ENCODE measurements around the gene NOL4L. TPM values are rescaled to one million over a fixed set of nuclear protein-coding genes. Genes with fewer than 3 reads are reported as not detected.

NOL4L gene
- total RNA-seq, 1 experiment from 2014 or later = 23.8 TPM

- DNase-seq (ENCODE audit: low read depth) = no peak
These were observed 97.8 kb downstream of the NOL4L start for GRCh38 chr20:32487381-32487780.

- no peak for DNase-seq (ENCODE audit: low read depth)
These were observed 99.2 kb downstream of the NOL4L start for GRCh38 chr20:32485770-32486478.

GRCh38 chr20:32484958-32485769, 100.0 kb downstream of the NOL4L start:
- DNase-seq (ENCODE audit: low read depth) = peak; percentile 86

- no peak for DNase-seq (ENCODE audit: low read depth)
These were observed 100.7 kb downstream of the NOL4L start for GRCh38 chr20:32484225-32484957.

GRCh38 chr20:32483351-32484224, 101.5 kb downstream of the NOL4L start:
- peak; percentile 92 for DNase-seq (ENCODE audit: low read depth)

- peak; percentile 34 for DNase-seq (ENCODE audit: low read depth)
These were observed 102.5 kb downstream of the NOL4L start for GRCh38 chr20:32482442-32483261.

DNA sequence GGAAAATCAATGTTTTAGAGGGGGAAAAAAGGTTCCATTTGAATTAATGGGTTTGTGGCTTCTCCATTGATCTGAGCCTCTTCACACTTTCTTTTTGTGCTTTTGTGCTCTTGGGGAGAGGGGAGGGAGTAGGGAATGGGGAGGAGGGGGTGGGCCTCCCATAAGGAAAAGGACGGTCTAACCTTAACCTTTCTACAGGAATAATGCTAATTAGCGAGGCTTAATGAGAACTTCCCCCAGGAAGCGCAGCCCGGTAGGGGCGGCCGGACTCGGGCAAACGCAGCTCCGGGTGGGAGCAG, 103.0 kb downstream of the NOL4L start:
- no peak for DNase-seq (ENCODE audit: low read depth)

GRCh38 chr20:32481311-32482142, 103.6 kb downstream of the NOL4L start:
- DNase-seq (ENCODE audit: low read depth) = no peak

GRCh38 chr20:32480371-32481241, 104.5 kb downstream of the NOL4L start:
- no peak for DNase-seq (ENCODE audit: low read depth)

GRCh38 chr20:32479697-32480171, 105.4 kb downstream of the NOL4L start:
- DNase-seq (ENCODE audit: low read depth) = no peak

GRCh38 chr20:32479012-32479411, 106.1 kb downstream of the NOL4L start:
- DNase-seq (ENCODE audit: low read depth) = no peak

GRCh38 chr20:32478576-32478975, 106.6 kb downstream of the NOL4L start:
- DNase-seq (ENCODE audit: low read depth) = no peak

- DNase-seq (ENCODE audit: low read depth) = no peak
These were observed 107.3 kb downstream of the NOL4L start for GRCh38 chr20:32477594-32478512.

DNA sequence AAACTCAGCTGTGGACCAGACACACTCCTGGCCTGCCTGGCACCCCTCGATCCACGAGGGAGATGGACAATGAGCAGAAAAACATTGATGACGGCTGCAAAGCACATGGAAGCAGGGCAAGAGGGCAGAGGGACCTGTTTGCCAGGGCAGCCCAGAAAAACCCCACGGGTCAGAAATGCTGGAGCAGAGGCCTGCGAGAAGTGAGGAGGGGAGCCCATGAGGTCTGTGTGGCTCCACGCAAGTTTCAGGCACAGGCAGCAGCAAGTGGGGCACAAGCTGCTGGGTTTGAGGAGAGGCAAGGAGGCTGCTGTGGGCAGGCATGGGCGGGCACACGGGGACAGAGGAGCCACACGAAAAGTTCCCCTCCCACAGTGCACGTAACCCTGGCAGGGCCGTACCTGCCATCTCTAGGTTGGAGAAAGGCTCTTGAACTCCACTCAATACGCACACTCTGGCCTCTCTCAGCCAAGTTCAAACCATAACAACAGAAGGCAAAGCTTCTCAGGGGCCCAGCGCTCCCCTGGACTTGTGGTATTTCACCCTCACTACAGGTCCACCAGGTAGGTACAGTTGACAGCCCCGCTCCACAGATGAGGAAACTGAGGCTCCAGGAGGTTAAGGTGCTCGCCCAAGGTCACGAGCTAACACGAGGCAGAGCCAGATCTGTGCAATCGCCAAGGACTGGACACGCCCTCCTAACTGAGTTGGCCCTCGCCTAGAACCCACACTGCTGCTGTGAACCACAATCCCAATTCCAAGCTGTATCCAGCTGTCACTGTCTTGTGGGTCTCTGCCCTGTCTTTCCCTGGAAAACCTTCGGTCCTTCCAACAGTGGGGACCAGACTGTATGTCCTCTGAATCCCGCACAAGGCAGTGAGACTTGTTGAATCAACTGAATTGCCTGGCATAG, 108.2 kb downstream of the NOL4L start:
- no peak for DNase-seq (ENCODE audit: low read depth)

DNA sequence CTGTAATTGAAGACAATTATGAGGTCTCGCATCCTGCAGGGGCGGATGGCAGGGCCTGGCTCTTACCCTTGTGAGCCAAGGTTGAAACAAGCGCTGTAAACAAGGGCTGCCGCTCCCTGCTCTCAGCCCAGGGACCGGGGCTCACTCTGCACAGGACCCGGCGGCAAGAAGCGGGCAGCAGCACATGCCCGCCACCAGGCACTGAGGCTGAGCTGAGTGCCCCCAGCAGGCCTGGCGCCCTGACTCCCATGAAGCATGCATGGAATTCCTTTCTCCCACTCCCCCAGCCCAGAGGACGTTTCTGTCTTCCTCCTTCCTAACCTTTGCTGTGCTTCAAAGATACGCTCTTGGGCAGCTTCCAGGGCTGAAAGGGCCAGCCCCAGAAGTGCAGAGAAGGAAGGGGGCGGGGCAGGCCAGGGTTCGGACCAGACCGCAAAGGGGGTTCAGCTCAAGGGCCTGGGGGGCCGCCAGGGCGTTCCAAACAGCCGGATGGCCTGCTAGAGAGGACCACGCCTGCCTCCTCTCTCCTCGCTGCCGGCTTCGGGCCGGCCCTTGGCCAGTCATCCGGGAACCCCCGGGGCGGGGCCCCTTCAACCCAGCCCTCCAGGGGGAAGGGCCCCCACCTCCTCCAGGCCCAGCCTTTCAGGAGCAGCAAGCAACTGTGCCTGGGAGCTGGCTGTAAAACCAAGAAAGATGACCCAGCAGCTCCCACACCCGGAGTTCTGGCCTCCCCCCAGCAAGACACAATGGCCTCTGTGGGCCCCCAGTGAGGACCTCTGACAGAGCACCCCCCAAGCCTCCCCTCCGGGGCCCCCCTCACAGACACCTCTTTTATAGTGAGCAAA, 109.9 kb downstream of the NOL4L start:
- peak; percentile 97 for DNase-seq (ENCODE audit: low read depth)

GRCh38 chr20:32474717-32474966, 110.5 kb downstream of the NOL4L start:
- no peak for DNase-seq (ENCODE audit: low read depth)

Data from HT1080 (cell line).